ENCODE data around the gene PITHD1.

Gene PITHD1

GRCh38 chr1:23795676-23796465, 17.7 kb downstream of the PITHD1 start:
- Histone ChIP-seq H3K9ac (ENCODE audit: low read length) (no peak overlapping the region), H3K4me2 (ENCODE audit: low read length) (no peak overlapping the region), H3K79me2 (ENCODE audit: low read length) (peaks cover 32% of the 10 kb centered on the region), H4K20me1 (ENCODE audit: insufficient read depth, low read length) (no peaks in the 10 kb centered on the region), H3K9me3 (ENCODE audit: insufficient read depth, low read length) (no peaks in the 10 kb centered on the region), H2AFZ (ENCODE audit: low read depth, low read length) (no peak overlapping the region), H3K27ac (ENCODE audit: low read length) (no peak overlapping the region), H3K27me3 (ENCODE audit: low read depth, low read length) (no peaks in the 10 kb centered on the region), H3K36me3 (replicated peaks; ENCODE audit: low read depth, low read length) (no peaks in the 10 kb centered on the region), H3K4me3 (ENCODE audit: low read length) (no peak overlapping the region), H3K4me1 (ENCODE audit: low read length) (peaks cover 8% of the 10 kb centered on the region; the same call in 1 of the 2 replicates)
- no peak for TF ChIP-seq EZH2phosphoT487 (IDR thresholded peaks at IDR 0.05; ENCODE audit: low read depth)
- TF ChIP-seq CTCF (IDR thresholded peaks at IDR 0.05; ENCODE audit: low read depth, low read length): no peak

- Histone ChIP-seq H3K9ac (ENCODE audit: low read length) (no peak overlapping the region), H3K4me3 (ENCODE audit: low read length) (no peak overlapping the region), H3K9me3 (ENCODE audit: insufficient read depth, low read length) (no peaks in the 10 kb centered on the region), H3K79me2 (ENCODE audit: low read length) (peaks cover 24% of the 10 kb centered on the region), H3K27me3 (ENCODE audit: low read depth, low read length) (no peaks in the 10 kb centered on the region), H3K4me2 (ENCODE audit: low read length) (no peak overlapping the region), H3K4me1 (ENCODE audit: low read length) (peaks cover 12% of the 10 kb centered on the region), H3K36me3 (replicated peaks; ENCODE audit: low read depth, low read length) (no peaks in the 10 kb centered on the region), H2AFZ (ENCODE audit: low read depth, low read length) (no peak overlapping the region), H4K20me1 (ENCODE audit: insufficient read depth, low read length) (no peaks in the 10 kb centered on the region), H3K27ac (ENCODE audit: low read length) (no peak overlapping the region)
- TF ChIP-seq EZH2phosphoT487 (IDR thresholded peaks at IDR 0.05; ENCODE audit: low read depth): no peak
- no peak for TF ChIP-seq CTCF (IDR thresholded peaks at IDR 0.05; ENCODE audit: low read depth, low read length)
Measured at GRCh38 chr1:23796466-23797271, 18.5 kb downstream of the PITHD1 start.

- H3K27ac ChIP-seq (ENCODE audit: low read length): no peak overlapping the region
- no peaks in the 10 kb centered on the region for H3K27me3 ChIP-seq (ENCODE audit: low read depth, low read length)
- H3K4me1 ChIP-seq (ENCODE audit: low read length): peaks cover 8% of the 10 kb centered on the region
- H3K4me3 ChIP-seq (ENCODE audit: low read length): no peak overlapping the region
- H3K9ac ChIP-seq (ENCODE audit: low read length): no peak overlapping the region
- no peaks in the 10 kb centered on the region for H4K20me1 ChIP-seq (ENCODE audit: insufficient read depth, low read length)
- no peak overlapping the region for H3K4me2 ChIP-seq (ENCODE audit: low read length)
- no peaks in the 10 kb centered on the region for H3K9me3 ChIP-seq (ENCODE audit: insufficient read depth, low read length)
- H2AFZ ChIP-seq (ENCODE audit: low read depth, low read length): no peak overlapping the region
- H3K79me2 ChIP-seq (ENCODE audit: low read length): peaks cover 13% of the 10 kb centered on the region; the same call in 1 of the 2 replicates
- no peaks in the 10 kb centered on the region for H3K36me3 ChIP-seq (replicated peaks; ENCODE audit: low read depth, low read length)
- TF ChIP-seq EZH2phosphoT487 (IDR thresholded peaks at IDR 0.05; ENCODE audit: low read depth): no peak
- no peak for TF ChIP-seq CTCF (IDR thresholded peaks at IDR 0.05; ENCODE audit: low read depth, low read length)
Measured at GRCh38 chr1:23797478-23798448, 19.5 kb downstream of the PITHD1 start.
